GM19025 (cell line): ENCODE results near the gene BCL2L2.

Experiments used
- ATAC-seq: cut with Tn5 transposase; IDR thresholded peaks from one replicate; pipeline ENCODE4 v1.9.1; 2021; ENCODE audit warnings: mild to moderate bottlenecking, low read depth, moderate library complexity; ENCODE audit not compliant: unreplicated experiment

BCL2L2 gene

DNA sequence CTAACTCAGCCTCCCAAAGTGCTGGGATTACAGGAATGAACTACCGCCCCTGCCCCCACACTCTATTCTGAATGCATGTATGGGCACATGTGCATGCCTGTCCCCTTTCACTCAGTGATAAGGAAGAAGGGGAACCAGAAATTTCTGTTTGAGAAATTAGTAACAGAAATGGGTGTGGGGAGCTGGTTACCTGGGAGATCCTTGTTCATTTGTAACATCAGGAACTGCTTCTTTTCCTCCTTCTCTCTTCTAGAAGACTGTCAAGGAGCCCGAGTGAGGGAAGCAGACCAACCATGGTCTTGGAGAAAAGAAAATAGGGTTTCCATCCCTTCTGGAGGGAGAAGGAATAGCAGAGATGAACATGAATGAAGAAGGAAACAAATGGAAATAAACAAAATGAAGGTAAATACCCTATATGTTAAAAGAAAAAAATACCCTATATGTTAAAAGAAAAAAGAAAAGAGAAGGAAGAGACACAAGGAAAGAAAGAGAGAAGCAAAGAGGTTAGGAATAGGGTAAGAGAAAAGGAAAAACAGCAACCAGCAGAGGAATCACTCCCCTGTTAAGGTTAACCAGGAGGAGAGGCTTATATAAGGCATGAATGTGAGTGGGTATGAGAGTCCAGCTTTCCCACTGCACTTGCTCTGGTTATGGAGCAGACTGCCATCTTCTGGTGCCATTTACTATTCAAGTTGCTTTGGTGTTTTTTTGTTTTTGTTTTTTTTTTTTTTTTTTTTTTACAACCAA, 7.2 kb upstream of the BCL2L2 start:
- ATAC-seq = no peak

DNA sequence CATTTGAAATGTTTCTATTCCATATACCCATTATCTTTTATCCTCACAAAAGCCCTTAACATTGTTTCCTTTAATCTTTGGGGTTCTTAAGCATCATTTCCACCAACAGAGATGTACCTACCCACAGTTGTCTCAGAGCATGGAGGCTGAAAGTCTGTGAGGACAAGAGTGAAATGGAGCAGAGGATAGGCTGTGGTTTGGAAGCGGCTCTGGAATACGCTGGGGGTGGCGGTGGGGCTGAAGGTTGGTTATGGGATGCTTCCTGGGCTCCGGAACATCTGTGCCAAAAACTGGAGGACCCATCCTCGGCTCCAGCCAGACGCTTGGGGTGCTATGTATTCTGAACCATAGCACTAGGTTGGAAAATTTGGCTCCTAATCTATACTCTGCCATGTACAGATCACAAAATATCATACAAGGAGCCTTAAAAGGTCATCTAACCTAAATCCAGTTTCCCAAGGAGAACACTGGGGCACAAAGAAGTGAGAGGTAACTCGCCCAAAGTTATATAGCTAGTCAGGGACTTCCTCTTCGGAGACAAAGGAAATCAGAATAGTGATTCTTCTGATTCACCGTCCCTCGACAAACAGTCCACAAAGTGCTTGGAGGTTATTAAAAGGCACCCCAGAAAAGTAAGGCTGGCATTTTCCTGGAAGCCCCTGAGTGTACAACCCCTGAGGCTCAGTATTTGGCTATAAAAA, 6.5 kb upstream of the BCL2L2 start:
- no peak for ATAC-seq

GRCh38 chr14:23300687-23301223, 5.9 kb upstream of the BCL2L2 start:
- no peak for ATAC-seq

DNA sequence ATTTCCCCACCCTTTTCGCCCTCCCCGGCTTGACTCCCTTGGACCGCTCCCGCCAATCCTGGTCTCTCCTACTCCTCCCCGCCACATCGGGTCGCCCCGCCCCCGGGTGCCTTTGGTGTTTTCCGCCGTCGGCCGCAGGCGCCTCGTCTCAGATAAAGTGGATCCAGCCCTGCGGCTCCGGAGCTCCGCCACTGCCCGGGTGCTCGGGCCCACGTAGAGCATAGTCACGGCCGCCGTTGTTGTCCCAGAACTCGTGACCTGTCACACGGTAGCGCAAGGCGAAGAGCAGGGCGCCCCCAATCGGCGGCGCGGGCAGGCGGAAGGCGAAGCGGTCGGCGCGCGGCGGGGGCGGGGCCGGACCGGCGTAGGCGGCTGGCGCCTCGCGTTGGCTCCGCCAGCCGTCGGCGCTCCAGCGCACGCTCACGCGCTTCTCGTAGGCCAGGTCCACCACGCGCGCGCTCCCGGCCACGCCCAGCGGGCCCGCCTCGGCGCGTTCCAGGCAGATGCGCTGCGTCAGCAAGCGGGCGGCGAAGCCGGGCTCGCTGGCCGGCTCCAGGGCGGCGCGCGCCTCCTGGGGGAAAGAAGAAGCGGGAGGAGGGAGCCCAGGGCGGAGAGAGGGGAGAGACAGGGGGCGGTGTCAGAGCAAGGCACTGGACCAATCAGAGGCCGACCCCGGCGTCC, 5.2 kb upstream of the BCL2L2 start:
- peak; percentile 77 for ATAC-seq

- ATAC-seq = peak; percentile 2
Measured at GRCh38 chr14:23301969-23302289, 4.7 kb upstream of the BCL2L2 start.

- ATAC-seq = peak; percentile 23
Measured at GRCh38 chr14:23302290-23303225, 4.1 kb upstream of the BCL2L2 start, which contains the start of gene PPP1R3E. TSS of gene PPP1R3E (minus strand) at chr14:23302859. CDS start at chr14:23302576, 283 bp downstream.

- no peak for ATAC-seq
Measured at GRCh38 chr14:23307146-23307530, 505 bp downstream of the BCL2L2 start.

- ATAC-seq = no peak
Measured at GRCh38 chr14:23307687-23308644, 1.3 kb downstream of the BCL2L2 start.

GRCh38 chr14:23308721-23309445, 2.2 kb downstream of the BCL2L2 start:
- ATAC-seq = no peak

DNA sequence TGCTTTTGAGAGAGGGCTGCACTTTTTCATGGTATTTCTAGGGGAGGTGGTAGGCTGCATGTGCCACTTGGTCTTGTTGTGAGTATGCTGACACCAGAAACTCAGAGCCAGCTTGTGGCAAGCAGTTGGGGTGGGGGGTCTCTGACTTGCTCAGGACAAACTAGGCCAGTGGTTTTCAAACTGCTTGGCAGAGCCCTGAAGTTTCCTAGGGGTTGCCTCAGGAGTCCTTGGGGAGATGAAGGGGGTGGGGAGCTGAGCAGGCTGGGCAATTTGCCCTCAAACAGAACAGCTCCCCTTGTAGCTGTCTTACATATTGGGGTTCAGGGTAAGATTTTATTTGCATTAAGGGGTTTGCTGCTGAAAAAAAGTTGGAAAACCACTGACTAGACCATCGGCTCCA, 3.9 kb downstream of the BCL2L2 start:
- ATAC-seq = no peak

GRCh38 chr14:23316300-23316699, 9.7 kb downstream of the BCL2L2 start:
- ATAC-seq = no peak

- no peak for ATAC-seq
Measured at GRCh38 chr14:23319746-23320583, 13.3 kb downstream of the BCL2L2 start.

DNA sequence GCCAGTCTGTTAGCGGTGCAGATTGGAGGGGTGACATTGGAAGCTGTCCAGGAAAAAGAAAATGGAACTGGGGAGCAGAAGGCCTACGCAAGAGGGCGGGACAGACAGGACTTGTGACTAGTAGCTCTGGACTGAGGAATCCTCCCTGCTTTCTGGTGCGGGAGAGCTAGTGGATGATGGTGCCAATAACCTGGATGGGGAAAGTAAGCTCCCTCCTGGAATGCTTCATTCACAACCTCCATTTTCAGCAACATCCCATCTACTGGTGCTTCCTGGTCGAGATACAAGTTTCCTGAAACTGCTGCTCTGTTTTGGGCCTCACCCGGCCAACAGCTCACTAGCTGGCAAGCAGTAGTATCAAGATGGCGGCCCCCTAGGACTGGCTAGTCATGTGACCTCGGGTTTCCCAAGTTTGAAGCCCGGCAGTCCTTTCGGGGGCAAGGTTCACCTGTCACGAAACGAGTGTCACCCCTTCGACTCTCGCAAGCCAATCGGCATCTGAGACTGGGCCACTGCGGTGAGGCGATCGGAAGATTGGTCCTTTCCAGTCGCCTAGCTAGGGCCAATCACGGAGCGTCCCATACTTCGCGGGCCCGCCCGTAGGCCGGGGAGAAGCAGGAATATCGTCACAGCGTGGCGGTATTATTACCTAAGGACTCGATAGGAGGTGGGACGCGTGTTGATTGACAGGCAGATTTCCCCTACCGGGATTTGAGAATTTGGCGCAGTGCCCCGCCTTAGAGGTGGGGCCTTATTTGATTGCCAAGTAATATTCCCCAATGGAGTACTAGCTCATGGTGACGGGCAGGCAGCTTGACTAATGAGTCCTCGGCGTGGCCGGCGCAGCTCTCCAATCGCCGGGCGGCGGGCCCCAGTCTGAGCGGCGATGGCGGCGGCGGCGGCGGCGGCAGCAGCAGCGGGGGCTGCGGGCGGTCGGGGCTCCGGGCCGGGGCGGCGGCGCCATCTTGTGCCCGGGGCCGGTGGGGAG, 14.2 kb downstream of the BCL2L2 start, which contains the start of gene PABPN1:
Gene PABPN1 (plus strand): TSS at position 874 of the 988 bp plus-strand sequence. CDS start 13 bp downstream, at position 887.
- peak; percentile 86 for ATAC-seq

DNA sequence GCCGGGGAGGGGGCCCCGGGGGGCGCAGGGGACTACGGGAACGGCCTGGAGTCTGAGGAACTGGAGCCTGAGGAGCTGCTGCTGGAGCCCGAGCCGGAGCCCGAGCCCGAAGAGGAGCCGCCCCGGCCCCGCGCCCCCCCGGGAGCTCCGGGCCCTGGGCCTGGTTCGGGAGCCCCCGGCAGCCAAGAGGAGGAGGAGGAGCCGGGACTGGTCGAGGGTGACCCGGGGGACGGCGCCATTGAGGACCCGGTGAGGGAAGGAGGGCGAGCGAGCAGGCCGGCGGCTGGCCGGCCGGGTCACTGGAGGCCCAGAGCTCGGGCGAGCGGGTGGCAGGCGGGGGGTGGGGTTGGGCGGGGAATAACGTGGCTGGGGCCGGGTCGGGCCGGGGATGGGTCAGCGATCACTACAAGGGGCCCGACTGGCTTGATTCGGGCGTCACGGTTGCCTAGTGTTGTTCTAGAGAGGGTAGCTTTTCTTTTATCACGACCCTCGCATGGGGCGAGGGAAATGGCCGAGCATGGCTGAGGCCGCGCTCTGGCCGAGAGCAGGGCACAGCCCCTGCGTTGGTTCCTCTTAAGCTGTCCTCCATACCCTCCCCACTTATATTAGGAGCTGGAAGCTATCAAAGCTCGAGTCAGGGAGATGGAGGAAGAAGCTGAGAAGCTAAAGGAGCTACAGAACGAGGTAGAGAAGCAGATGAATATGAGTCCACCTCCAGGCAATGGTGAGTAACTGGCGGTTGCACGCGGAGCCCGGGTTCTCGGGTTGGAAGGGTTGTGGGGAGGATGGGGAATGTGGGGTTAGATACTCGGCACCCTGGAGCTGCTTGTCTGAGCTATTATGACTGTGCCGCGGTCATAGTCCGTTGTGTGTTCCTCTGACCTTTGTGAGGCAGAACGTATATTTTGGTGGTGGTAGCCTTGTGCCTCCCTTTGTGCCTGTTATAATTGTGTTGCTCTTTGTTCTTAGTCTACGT, 15.2 kb downstream of the BCL2L2 start:
- ATAC-seq = peak; percentile 2
